K562 (cell line): ENCODE results near the gene TERB1. TPM values are rescaled to one million over a fixed set of nuclear protein-coding genes. Genes with fewer than 3 reads are reported as not detected.

Source experiments
- ATF2 ChIP-seq: sonication (generic); formaldehyde crosslinking; IDR thresholded peaks from 2 replicates; pipeline ENCODE4 v1.8.1; 2022; ENCODE audit warnings: missing genetic modification reagents
- BRF1 ChIP-seq: IDR thresholded peaks from 3 replicates; pipeline ENCODE4 v1.6.1; 2011; ENCODE audit warnings: borderline replicate concordance, mild to moderate bottlenecking; ENCODE audit not compliant: insufficient read length; ENCODE audit errors: extremely low read depth
- CCNT2 ChIP-seq: IDR thresholded peaks from 2 replicates; pipeline ENCODE4 v1.6.1; 2011; ENCODE audit warnings: borderline replicate concordance, low read depth, mild to moderate bottlenecking, moderate library complexity, mixed read lengths, low read length; ENCODE audit not compliant: insufficient read length; ENCODE audit errors: extremely low read depth
- COPS2 ChIP-seq: fragments of 450-650 bp; conservative IDR thresholded peaks from 2 replicates; pipeline ENCODE4 v1.6.1; 2016; ENCODE audit warnings: mild to moderate bottlenecking, moderate library complexity
- CREBBP ChIP-seq: IDR thresholded peaks from one replicate; pipeline ENCODE4 v1.6.1; 2012; ENCODE audit warnings: low read depth, mild to moderate bottlenecking, control low read depth, inconsistent platforms, low read length
- GATAD2A ChIP-seq: fragments of 450-650 bp; IDR thresholded peaks from 2 replicates; pipeline ENCODE4 v1.6.1; 2017
- HMG20A ChIP-seq: fragments of 450-650 bp; formaldehyde crosslinking; conservative IDR thresholded peaks from 2 replicates; pipeline ENCODE4 v1.4.0; 2020; ENCODE audit warnings: mild to moderate bottlenecking, mixed read lengths
- HNRNPLL ChIP-seq: fragments of 200-400 bp; formaldehyde crosslinking; IDR thresholded peaks from 2 replicates; pipeline ENCODE4 v1.6.1; 2017; ENCODE audit warnings: low read length, low read depth, mild to moderate bottlenecking; ENCODE audit not compliant: poor library complexity, severe bottlenecking
- SLC30A9 ChIP-seq: fragments of 250-450 bp; sonication (Bioruptor Pico); IDR thresholded peaks from 2 replicates; pipeline ENCODE4 v1.8.0; 2022; ENCODE audit warnings: mild to moderate bottlenecking, moderate library complexity
- SMARCC2 ChIP-seq: fragments of 450-650 bp; IDR thresholded peaks from 2 replicates; pipeline ENCODE4 v1.6.1; 2017; ENCODE audit warnings: antibody characterized with exemption, moderate library complexity, mild to moderate bottlenecking, low read depth
- TAF15 ChIP-seq: fragments of 200-400 bp; formaldehyde crosslinking; IDR thresholded peaks from 2 replicates; pipeline ENCODE4 v1.6.1; 2017; ENCODE audit warnings: mild to moderate bottlenecking, low read depth, low read length, moderate library complexity
- ZBTB33 ChIP-seq: sonication (generic); formaldehyde crosslinking; IDR thresholded peaks from 2 replicates; pipeline ENCODE4 v1.8.1; 2023; ENCODE audit warnings: mild to moderate bottlenecking, missing genetic modification reagents
- ZC3H11A ChIP-seq: IDR thresholded peaks from 2 replicates; pipeline ENCODE4 v1.6.1; 2012; ENCODE audit warnings: low read depth, low read length, improper control_type of control experiment
- ZFX ChIP-seq: sonication (generic); formaldehyde crosslinking; IDR thresholded peaks from 2 replicates; pipeline ENCODE4 v1.8.0; 2022; ENCODE audit warnings: mild to moderate bottlenecking, missing genetic modification reagents, moderate library complexity
- ZNF253 ChIP-seq: fragments of 250-450 bp; sonication (Bioruptor Pico); conservative IDR thresholded peaks from 2 replicates; pipeline ENCODE4 v1.6.1; 2021; ENCODE audit warnings: mild to moderate bottlenecking
- ZNF354B ChIP-seq: fragments of 250-450 bp; sonication (Bioruptor Pico); IDR thresholded peaks from 2 replicates; pipeline ENCODE4 v1.4.0; 2020
- ZNF398 ChIP-seq: fragments of 250-450 bp; sonication (Bioruptor Pico); IDR thresholded peaks from 2 replicates; pipeline ENCODE4 v1.8.0; 2021; ENCODE audit warnings: moderate library complexity, mild to moderate bottlenecking, inconsistent platforms
- ZNF830 ChIP-seq: fragments of 250-450 bp; sonication (Bioruptor Pico); IDR thresholded peaks from 2 replicates; pipeline ENCODE4 v1.5.0; 2021; ENCODE audit warnings: mild to moderate bottlenecking
- polyA plus RNA-seq, 8 experiments: library from polyadenylated mRNA; depleted of rRNA in 4 of 8; stranded (reverse) in 5 of 8; unstranded in 3 of 8; fragments of >200 nt; fragmentation: Nextera tagmentation in 2 of 8; fragmentation: Illumina TruSeq in 1 of 8; extraction: Ambion mirVana in 2 of 8; extraction: Trizol in 1 of 8; gene quantifications; 2 replicates each; pipeline versions ENCODE4 v1.2.1 to v1.2.3, GENCODE V29; 2011 to 2014; ENCODE audit warnings: inconsistent platforms in 1 of 8, missing spikeins in 1 of 8
- total RNA-seq, 7 experiments: library from RNA; depleted of rRNA in 6 of 7; stranded (reverse); fragments of >200 nt in 6 of 7; fragmentation: Illumina TruSeq in 2 of 7; extraction: Trizol in 2 of 7; gene quantifications; 2 replicates each; pipeline versions ENCODE4 v1.2.1 to v1.2.3, GENCODE V29; 2011 to 2021; ENCODE audit warnings: low replicate concordance in 1 of 7
- TF ChIP-seq, protein P1 (sequence below): sonication (generic); formaldehyde crosslinking; IDR thresholded peaks from 2 replicates; pipeline ENCODE4 v1.8.1; 2022; ENCODE audit warnings: missing genetic modification reagents
- TF ChIP-seq, protein P2 (sequence below): sonication (generic); formaldehyde crosslinking; IDR thresholded peaks from 2 replicates; pipeline ENCODE4 v1.9.0; 2022; ENCODE audit warnings: mild to moderate bottlenecking, missing genetic modification reagents

TERB1 gene
- total and polyA plus RNA-seq, 9 of the 15 experiments (the other 6 are each of a cell fraction or from before 2014, with no cell fraction given) = not detected

DNA sequence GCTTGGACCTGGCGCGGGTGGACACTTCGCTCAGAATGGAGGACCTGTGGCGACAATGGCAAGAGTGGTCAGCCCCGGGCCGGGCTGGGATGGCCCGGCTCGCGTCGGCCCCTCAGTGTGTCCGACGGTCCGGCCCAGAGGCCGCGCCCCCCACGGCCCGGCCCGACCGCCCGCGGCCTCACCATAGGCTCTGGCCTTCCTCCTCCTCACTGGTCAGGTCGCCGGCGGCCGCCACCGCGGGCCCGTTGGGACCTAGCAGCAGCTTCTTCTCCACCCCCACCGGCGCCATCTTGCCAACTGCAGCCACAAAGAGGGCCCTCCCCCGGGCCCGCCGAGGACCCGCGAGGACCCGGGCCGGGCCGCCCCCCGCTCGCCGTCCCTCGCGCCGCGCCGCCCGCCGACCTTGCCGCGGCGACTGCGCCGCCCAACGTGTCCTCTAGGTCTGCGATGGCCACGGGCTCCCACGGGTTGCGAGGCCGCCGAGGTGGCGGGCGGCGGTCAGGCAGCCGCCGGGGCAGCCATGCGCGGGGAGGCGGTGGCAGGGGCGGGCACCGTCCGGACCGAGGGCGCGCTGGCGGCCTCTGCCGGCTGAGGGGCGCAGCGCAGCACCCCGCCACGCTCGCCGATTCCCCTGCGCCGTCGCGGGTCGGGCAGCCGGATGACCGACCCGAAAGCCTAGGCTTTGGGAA is 49.9 kb downstream of the TERB1 start, which contains the start of gene DYNC1LI2 (continued):
- TF ChIP-seq ATF2 (CRISPR knock-in tag) (no peak), SMARCC2 (no peak), HMG20A (CRISPR knock-in tag) (no peak), ZBTB33 (CRISPR knock-in tag) (peak; percentile 38; the same call in 1 of the 2 replicates), ZNF398 (CRISPR knock-in tag) (no peak), COPS2 (no peak), CCNT2 (no peak), BRF1 (no peak), SLC30A9 (CRISPR knock-in tag) (no peak), ZNF354B (CRISPR knock-in tag) (no peak), GATAD2A (no peak), TAF15 (no peak), ZNF253 (CRISPR knock-in tag) (no peak), HNRNPLL (no peak), ZC3H11A (no peak), ZNF830 (no peak), CREBBP (no peak), ZFX (CRISPR knock-in tag) (peak; percentile 79)
- TF ChIP-seq, protein P1, sequence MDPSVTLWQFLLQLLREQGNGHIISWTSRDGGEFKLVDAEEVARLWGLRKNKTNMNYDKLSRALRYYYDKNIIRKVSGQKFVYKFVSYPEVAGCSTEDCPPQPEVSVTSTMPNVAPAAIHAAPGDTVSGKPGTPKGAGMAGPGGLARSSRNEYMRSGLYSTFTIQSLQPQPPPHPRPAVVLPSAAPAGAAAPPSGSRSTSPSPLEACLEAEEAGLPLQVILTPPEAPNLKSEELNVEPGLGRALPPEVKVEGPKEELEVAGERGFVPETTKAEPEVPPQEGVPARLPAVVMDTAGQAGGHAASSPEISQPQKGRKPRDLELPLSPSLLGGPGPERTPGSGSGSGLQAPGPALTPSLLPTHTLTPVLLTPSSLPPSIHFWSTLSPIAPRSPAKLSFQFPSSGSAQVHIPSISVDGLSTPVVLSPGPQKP (CRISPR knock-in tag) = no peak
- TF ChIP-seq, protein P2, sequence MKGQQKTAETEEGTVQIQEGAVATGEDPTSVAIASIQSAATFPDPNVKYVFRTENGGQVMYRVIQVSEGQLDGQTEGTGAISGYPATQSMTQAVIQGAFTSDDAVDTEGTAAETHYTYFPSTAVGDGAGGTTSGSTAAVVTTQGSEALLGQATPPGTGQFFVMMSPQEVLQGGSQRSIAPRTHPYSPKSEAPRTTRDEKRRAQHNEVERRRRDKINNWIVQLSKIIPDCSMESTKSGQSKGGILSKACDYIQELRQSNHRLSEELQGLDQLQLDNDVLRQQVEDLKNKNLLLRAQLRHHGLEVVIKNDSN (CRISPR knock-in tag) = no peak
